Transverse colon (tissue), 3 donors: Measurements from ENCODE around the gene CMTM1.

Experiments used
- EP300 ChIP-seq: sonication (generic); formaldehyde crosslinking; IDR thresholded peaks from one replicate; pipeline ENCODE4 v1.6.1; 2017; ENCODE audit warnings: antibody characterized with exemption, low read depth
- POLR2A ChIP-seq: fragments of 450-650 bp; IDR thresholded peaks from one replicate; pipeline ENCODE4 v1.6.1; 2016; ENCODE audit warnings: antibody characterized with exemption, mild to moderate bottlenecking, moderate library complexity
- TF ChIP-seq, protein P1 (sequence below), 5 experiments: fragments of 200-600 bp in 3 of 5; fragments of 450-650 bp in 2 of 5; sonication (generic) in 3 of 5; IDR thresholded peaks; 1 replicate in 2 of 5; 2 replicates in 3 of 5; pipeline ENCODE4 v1.5.1; 2016 to 2017; ENCODE audit warnings: antibody characterized with exemption in 5 of 5, inconsistent platforms in 3 of 5, mild to moderate bottlenecking in 2 of 5, moderate library complexity in 1 of 5

GRCh38 chr16:66554495-66554894, 11.7 kb upstream of the CMTM1 start:
- TF ChIP-seq, protein P1, sequence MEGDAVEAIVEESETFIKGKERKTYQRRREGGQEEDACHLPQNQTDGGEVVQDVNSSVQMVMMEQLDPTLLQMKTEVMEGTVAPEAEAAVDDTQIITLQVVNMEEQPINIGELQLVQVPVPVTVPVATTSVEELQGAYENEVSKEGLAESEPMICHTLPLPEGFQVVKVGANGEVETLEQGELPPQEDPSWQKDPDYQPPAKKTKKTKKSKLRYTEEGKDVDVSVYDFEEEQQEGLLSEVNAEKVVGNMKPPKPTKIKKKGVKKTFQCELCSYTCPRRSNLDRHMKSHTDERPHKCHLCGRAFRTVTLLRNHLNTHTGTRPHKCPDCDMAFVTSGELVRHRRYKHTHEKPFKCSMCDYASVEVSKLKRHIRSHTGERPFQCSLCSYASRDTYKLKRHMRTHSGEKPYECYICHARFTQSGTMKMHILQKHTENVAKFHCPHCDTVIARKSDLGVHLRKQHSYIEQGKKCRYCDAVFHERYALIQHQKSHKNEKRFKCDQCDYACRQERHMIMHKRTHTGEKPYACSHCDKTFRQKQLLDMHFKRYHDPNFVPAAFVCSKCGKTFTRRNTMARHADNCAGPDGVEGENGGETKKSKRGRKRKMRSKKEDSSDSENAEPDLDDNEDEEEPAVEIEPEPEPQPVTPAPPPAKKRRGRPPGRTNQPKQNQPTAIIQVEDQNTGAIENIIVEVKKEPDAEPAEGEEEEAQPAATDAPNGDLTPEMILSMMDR (IDR thresholded peaks at IDR 0.05) = no peak
- TF ChIP-seq EP300 (no peak), POLR2A (no peak)
